K562 (cell line): ENCODE results near the gene C1orf198. TPM values are rescaled to one million over a fixed set of nuclear protein-coding genes. Genes with fewer than 3 reads are reported as not detected.

Experiments used
- BHLHE40 ChIP-seq: IDR thresholded peaks from 2 replicates; pipeline ENCODE4 v1.6.1; 2011; ENCODE audit warnings: low read length, improper control_type of control experiment
- CBFA2T2 ChIP-seq: fragments of 450-650 bp; conservative IDR thresholded peaks from 2 replicates; pipeline ENCODE4 v1.6.1; 2017; ENCODE audit warnings: mild to moderate bottlenecking
- CGGBP1 ChIP-seq: fragments of 250-450 bp; sonication (Bioruptor Pico); IDR thresholded peaks from 2 replicates; pipeline ENCODE4 v1.9.0; 2021; ENCODE audit warnings: mild to moderate bottlenecking
- ETS2 ChIP-seq: IDR thresholded peaks from 2 replicates; pipeline ENCODE4 v1.6.1; 2016; ENCODE audit warnings: borderline replicate concordance, missing genetic modification characterization, mild to moderate bottlenecking, moderate library complexity, missing compliant biosample characterization; ENCODE audit not compliant: poor library complexity, severe bottlenecking
- FUS ChIP-seq: fragments of 200-400 bp; formaldehyde crosslinking; optimal IDR thresholded peaks from 2 replicates; pipeline ENCODE3; 2017; ENCODE audit warnings: low read depth, low read length
- GATA2 ChIP-seq: sonication (generic); formaldehyde crosslinking; IDR thresholded peaks from 2 replicates; pipeline ENCODE4 v1.4.0; 2020; ENCODE audit warnings: mild to moderate bottlenecking, missing genetic modification reagents
- HBP1 ChIP-seq: fragments of 450-650 bp; formaldehyde crosslinking; IDR thresholded peaks from 2 replicates; pipeline ENCODE4 v1.4.0; 2022; ENCODE audit warnings: missing genetic modification characterization
- HES1 ChIP-seq: fragments of 450-650 bp; IDR thresholded peaks from 2 replicates; pipeline ENCODE4 v1.6.1; 2016; ENCODE audit warnings: low read depth, mild to moderate bottlenecking, moderate library complexity
- HMG20B ChIP-seq: fragments of 250-450 bp; sonication (Bioruptor Pico); IDR thresholded peaks from 2 replicates; pipeline ENCODE4 v1.5.0; 2021; ENCODE audit warnings: mild to moderate bottlenecking
- HSF4 ChIP-seq: fragments of 250-450 bp; sonication (Bioruptor Pico); IDR thresholded peaks from 2 replicates; pipeline ENCODE4 v2.1.2; 2022; ENCODE audit warnings: mild to moderate bottlenecking, moderate library complexity, borderline replicate concordance
- KDM1A ChIP-seq, 2 experiments: fragments of 450-650 bp; IDR thresholded peaks; 2 replicates each; pipeline ENCODE4 v1.6.1; 2016; ENCODE audit warnings: mild to moderate bottlenecking in 2 of 2
- KDM4B ChIP-seq, 2 experiments: fragments of 450-650 bp in 1 of 2; sonication (generic) in 1 of 2; IDR thresholded peaks; 2 replicates each; pipeline ENCODE4 v1.6.1; 2016 to 2017; ENCODE audit warnings: borderline replicate concordance in 2 of 2, antibody characterized with exemption in 1 of 2, low read depth in 1 of 2, mild to moderate bottlenecking in 1 of 2
- MYBL2 ChIP-seq, 2 experiments: fragments of 450-650 bp in 1 of 2; sonication (generic) in 1 of 2; formaldehyde crosslinking in 1 of 2; IDR thresholded peaks; 2 replicates each; pipeline versions ENCODE4 v1.6.1 to v1.8.1; 2017 to 2022; ENCODE audit warnings: borderline replicate concordance in 1 of 2, inconsistent platforms in 1 of 2, low read depth in 1 of 2, mild to moderate bottlenecking in 1 of 2, missing genetic modification reagents in 1 of 2, moderate library complexity in 1 of 2
- NEUROD1 ChIP-seq: fragments of 150-350 bp; IDR thresholded peaks from 2 replicates; pipeline ENCODE4 v1.6.1; 2014; ENCODE audit warnings: borderline replicate concordance, low read length, low read depth; ENCODE audit not compliant: partially characterized antibody
- POLR2AphosphoS5 ChIP-seq: IDR thresholded peaks from 2 replicates; pipeline ENCODE4 v1.6.1; 2011; ENCODE audit warnings: mild to moderate bottlenecking, low read depth, low read length, moderate library complexity; ENCODE audit not compliant: control insufficient read depth, insufficient read depth
- SIN3B ChIP-seq: fragments of 450-650 bp; IDR thresholded peaks from 2 replicates; pipeline ENCODE4 v1.6.1; 2017; ENCODE audit warnings: low read depth, mild to moderate bottlenecking, moderate library complexity
- TCF7L2 ChIP-seq: fragments of 150-350 bp; IDR thresholded peaks from 2 replicates; pipeline ENCODE4 v1.6.1; 2016; ENCODE audit warnings: low read depth, mild to moderate bottlenecking, low read length, moderate library complexity
- U2AF2 ChIP-seq: fragments of 200-400 bp; formaldehyde crosslinking; optimal IDR thresholded peaks from 2 replicates; pipeline ENCODE3; 2017; ENCODE audit warnings: low read depth, mild to moderate bottlenecking, low read length
- ZBTB33 ChIP-seq: sonication (generic); formaldehyde crosslinking; IDR thresholded peaks from 2 replicates; pipeline ENCODE4 v1.8.1; 2023; ENCODE audit warnings: mild to moderate bottlenecking, missing genetic modification reagents
- ZKSCAN1 ChIP-seq: fragments of 150-350 bp; IDR thresholded peaks from 2 replicates; pipeline ENCODE4 v1.6.1; 2016; ENCODE audit warnings: low read depth, low read length
- ZNF253 ChIP-seq: fragments of 250-450 bp; sonication (Bioruptor Pico); conservative IDR thresholded peaks from 2 replicates; pipeline ENCODE4 v1.6.1; 2021; ENCODE audit warnings: mild to moderate bottlenecking
- ZNF561 ChIP-seq: fragments of 450-650 bp; formaldehyde crosslinking; conservative IDR thresholded peaks from 2 replicates; pipeline ENCODE4 v1.4.0; 2020; ENCODE audit warnings: mild to moderate bottlenecking, moderate library complexity
- ZNF668 ChIP-seq: fragments of 250-450 bp; sonication (Bioruptor Pico); IDR thresholded peaks from 2 replicates; pipeline ENCODE4 v1.8.0; 2022; ENCODE audit warnings: mild to moderate bottlenecking, inconsistent platforms
- ZNF785 ChIP-seq: fragments of 250-450 bp; sonication (Bioruptor Pico); IDR thresholded peaks from 2 replicates; pipeline ENCODE4 v1.4.0; 2020; ENCODE audit warnings: mild to moderate bottlenecking
- polyA plus RNA-seq, 8 experiments: library from polyadenylated mRNA; depleted of rRNA in 4 of 8; stranded (reverse) in 5 of 8; unstranded in 3 of 8; fragments of >200 nt; fragmentation: Nextera tagmentation in 2 of 8; fragmentation: Illumina TruSeq in 1 of 8; extraction: Ambion mirVana in 2 of 8; extraction: Trizol in 1 of 8; gene quantifications; 2 replicates each; pipeline versions ENCODE4 v1.2.1 to v1.2.3, GENCODE V29; 2011 to 2014; ENCODE audit warnings: inconsistent platforms in 1 of 8, missing spikeins in 1 of 8
- total RNA-seq, 7 experiments: library from RNA; depleted of rRNA in 6 of 7; stranded (reverse); fragments of >200 nt in 6 of 7; fragmentation: Illumina TruSeq in 2 of 7; extraction: Trizol in 2 of 7; gene quantifications; 2 replicates each; pipeline versions ENCODE4 v1.2.1 to v1.2.3, GENCODE V29; 2011 to 2021; ENCODE audit warnings: low replicate concordance in 1 of 7

Gene C1orf198
- total and polyA plus RNA-seq, 9 of the 15 experiments (the other 6 are each of a cell fraction or from before 2014, with no cell fraction given) = 2.0 to 15.1 (median 10.4) TPM

- TF ChIP-seq CBFA2T2 = no peak
- no peak for TF ChIP-seq NEUROD1
- TF ChIP-seq ZNF785 (CRISPR knock-in tag) = no peak
- no peak for TF ChIP-seq ETS2 (tag)
- TF ChIP-seq BHLHE40 = no peak
- peak; percentile 43; the same call in 1 of the 2 replicates for TF ChIP-seq ZBTB33 (CRISPR knock-in tag)
- no peak for TF ChIP-seq ZNF253 (CRISPR knock-in tag)
- no peak for TF ChIP-seq FUS
- no peak for TF ChIP-seq HES1
- TF ChIP-seq MYBL2 (IDR thresholded peaks at IDR 0.05; ENCODE audit: low read depth) = no peak
- no peak for TF ChIP-seq MYBL2 (CRISPR knock-in tag; IDR thresholded peaks at IDR 0.05; ENCODE audit: borderline replicate concordance)
- no peak for TF ChIP-seq HBP1 (CRISPR knock-in tag)
- TF ChIP-seq KDM4B (IDR thresholded peaks at IDR 0.05; ENCODE audit: borderline replicate concordance in 2 of 2, low read depth in 1 of 2) = no peak
- TF ChIP-seq SIN3B = no peak
- TF ChIP-seq HSF4 = no peak
- no peak for TF ChIP-seq HMG20B (CRISPR knock-in tag)
- no peak for TF ChIP-seq TCF7L2
- no peak for TF ChIP-seq ZKSCAN1
- no peak for TF ChIP-seq ZNF668 (CRISPR knock-in tag)
- TF ChIP-seq CGGBP1 (CRISPR knock-in tag) = no peak
- peak; percentile 40; the same call in 1 of the 2 replicates for TF ChIP-seq POLR2AphosphoS5
- no peak for TF ChIP-seq KDM1A (IDR thresholded peaks at IDR 0.05)
- no peak for TF ChIP-seq U2AF2
- no peak for TF ChIP-seq GATA2
- no peak for TF ChIP-seq ZNF561 (CRISPR knock-in tag)
Measured at GRCh38 chr1:230867903-230868735, at the start of gene C1orf198 (continued).
